Stimulated activated CD4-positive, alpha-beta T cell treated with anti-CD3 and anti-CD28 coated beads, TNF-alpha, amount 100 ng/mL, for 24 hours (primary cell): Measurements from ENCODE around the gene UBASH3B.
"Not testable (repeated sequence)": the region's sequence is repeated elsewhere in the genome, so short reads cannot be mapped to it uniquely, and the experiment has no call there.

Experiments used
- DNase-seq, 3 experiments: peaks; one replicate each; pipeline ENCODE4 v3.0.0-alpha.2; 2020; ENCODE audit warnings: low read depth in 3 of 3

The UBASH3B gene

GRCh38 chr11:122843281-122844141 is 188.0 kb downstream of the UBASH3B start:
- peak in 1 of 3 experiments; percentile 23 for DNase-seq

- no peak for DNase-seq
Measured at GRCh38 chr11:122847466-122847865, 191.9 kb downstream of the UBASH3B start.

- no peak for DNase-seq
Measured at GRCh38 chr11:122848186-122848585, 192.7 kb downstream of the UBASH3B start.

- peak in 1 of 3 experiments; percentile 18 for DNase-seq
Measured at GRCh38 chr11:122850076-122850631, 194.6 kb downstream of the UBASH3B start.

GRCh38 chr11:122851366-122851966 is 195.9 kb downstream of the UBASH3B start:
- DNase-seq = no peak

GRCh38 chr11:122852074-122852795 is 196.7 kb downstream of the UBASH3B start:
- DNase-seq = peak in 1 of 3 experiments; percentile 19

GRCh38 chr11:122852796-122853160 is 197.3 kb downstream of the UBASH3B start:
- no peak for DNase-seq

- DNase-seq = no peak
Measured at GRCh38 chr11:122853261-122853660, 197.7 kb downstream of the UBASH3B start.

GRCh38 chr11:122853971-122854446 is 198.5 kb downstream of the UBASH3B start:
- peak in 1 of 3 experiments; percentile 38 for DNase-seq

GRCh38 chr11:122861631-122862030 is 206.1 kb downstream of the UBASH3B start:
- no peak for DNase-seq

GRCh38 chr11:122862091-122862490 is 206.6 kb downstream of the UBASH3B start:
- DNase-seq = no peak

GRCh38 chr11:122863154-122863553 is 207.6 kb downstream of the UBASH3B start:
- not testable (repeated sequence) for DNase-seq

- DNase-seq = peak in 1 of 3 experiments; percentile 43
Measured at GRCh38 chr11:122863704-122864326, 208.3 kb downstream of the UBASH3B start.
